Measurements from ENCODE around the gene ARMC3. TPM values are rescaled to one million over a fixed set of nuclear protein-coding genes. Genes with fewer than 3 reads are reported as not detected.

ARMC3 gene
- total and polyA plus RNA-seq, 7 donors, result not detected

DNA sequence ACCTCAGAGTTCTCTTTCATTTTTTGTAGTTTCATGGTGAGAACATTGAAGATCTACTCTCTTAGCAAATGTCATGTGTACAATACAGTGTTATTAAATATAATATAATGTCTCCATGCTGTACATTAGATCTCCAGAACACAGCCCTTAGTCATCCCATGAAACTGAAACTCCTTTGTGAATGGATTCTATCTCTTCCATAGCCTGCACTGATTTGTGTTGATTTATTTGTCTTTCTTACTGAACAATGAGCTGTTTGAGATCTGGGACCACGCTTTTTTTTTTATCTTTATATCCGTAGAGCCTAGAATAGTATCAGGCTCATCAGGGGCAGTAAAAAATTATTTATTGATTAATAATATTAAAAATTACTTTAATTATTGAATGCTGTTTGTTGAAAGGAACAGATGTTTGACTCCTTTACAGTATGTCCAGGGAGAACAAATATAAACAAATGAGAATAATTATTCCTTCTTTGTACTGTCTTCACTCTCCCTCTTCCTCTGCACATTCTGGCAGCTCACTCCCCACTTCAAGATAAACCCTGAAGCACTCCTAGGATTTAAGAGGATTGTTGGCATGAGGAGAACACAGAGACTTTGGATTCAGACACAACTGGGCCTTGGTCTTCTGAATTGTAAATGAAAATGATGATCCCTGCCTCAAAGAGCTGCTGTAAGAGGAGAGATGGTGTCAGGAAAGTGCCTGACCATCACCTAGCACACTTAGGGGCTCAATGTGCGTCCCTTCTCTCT, 85.9 kb downstream of the ARMC3 start:
- no peaks in the 10 kb centered on the region for H3K36me3 ChIP-seq
- intact Hi-C loops (cut with DNase I), result no loop called here
- no peaks in the 10 kb centered on the region for H3K4me1 ChIP-seq
- no peak overlapping the region for H3K4me3 ChIP-seq
- no peak for DNase-seq
- no peak overlapping the region for H3K27ac ChIP-seq
- 61 to 76% methylated on average over 3 of the region's 3 CpGs for WGBS, 2 donors
- H3K27me3 ChIP-seq, result no peaks in the 10 kb centered on the region
- no peaks in the 10 kb centered on the region for H3K9me3 ChIP-seq
- TF ChIP-seq, protein P1, sequence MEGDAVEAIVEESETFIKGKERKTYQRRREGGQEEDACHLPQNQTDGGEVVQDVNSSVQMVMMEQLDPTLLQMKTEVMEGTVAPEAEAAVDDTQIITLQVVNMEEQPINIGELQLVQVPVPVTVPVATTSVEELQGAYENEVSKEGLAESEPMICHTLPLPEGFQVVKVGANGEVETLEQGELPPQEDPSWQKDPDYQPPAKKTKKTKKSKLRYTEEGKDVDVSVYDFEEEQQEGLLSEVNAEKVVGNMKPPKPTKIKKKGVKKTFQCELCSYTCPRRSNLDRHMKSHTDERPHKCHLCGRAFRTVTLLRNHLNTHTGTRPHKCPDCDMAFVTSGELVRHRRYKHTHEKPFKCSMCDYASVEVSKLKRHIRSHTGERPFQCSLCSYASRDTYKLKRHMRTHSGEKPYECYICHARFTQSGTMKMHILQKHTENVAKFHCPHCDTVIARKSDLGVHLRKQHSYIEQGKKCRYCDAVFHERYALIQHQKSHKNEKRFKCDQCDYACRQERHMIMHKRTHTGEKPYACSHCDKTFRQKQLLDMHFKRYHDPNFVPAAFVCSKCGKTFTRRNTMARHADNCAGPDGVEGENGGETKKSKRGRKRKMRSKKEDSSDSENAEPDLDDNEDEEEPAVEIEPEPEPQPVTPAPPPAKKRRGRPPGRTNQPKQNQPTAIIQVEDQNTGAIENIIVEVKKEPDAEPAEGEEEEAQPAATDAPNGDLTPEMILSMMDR (IDR thresholded peaks at IDR 0.05), result no peak
- TF ChIP-seq EP300 (IDR thresholded peaks at IDR 0.05) (no peak), POLR2A (IDR thresholded peaks at IDR 0.05) (no peak), POLR2AphosphoS5 (IDR thresholded peaks at IDR 0.05) (no peak)

DNA sequence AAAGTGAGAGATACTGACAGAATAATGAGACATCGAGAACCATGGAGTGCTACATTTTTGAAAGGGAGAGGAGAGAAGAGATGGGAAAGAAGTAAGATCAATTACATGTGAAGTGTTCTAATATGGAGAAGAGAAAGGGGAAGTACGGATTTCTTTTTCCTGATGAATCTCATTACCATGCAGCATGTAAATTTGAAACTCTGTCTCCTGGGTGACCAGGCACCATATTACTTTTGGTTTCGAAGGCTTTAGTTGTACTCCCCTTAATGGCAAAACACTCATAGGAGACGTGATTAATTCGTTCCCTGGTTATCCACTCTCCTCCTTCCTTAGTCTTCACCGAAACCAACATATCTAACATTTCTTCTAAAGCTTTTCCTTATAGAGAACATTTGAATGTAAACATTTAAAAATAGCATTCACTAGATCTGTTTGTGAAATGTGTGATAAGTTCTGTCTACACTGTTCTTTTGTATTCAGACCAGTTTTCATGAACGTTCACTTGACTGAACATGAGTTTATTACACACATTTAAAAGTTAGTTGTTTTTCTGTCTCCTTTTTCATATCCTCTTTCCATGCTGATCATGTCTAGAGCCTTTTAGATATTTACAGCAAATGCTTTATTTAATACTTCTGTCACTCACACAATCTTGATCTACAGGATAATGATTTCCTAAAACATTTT, 87.3 kb downstream of the ARMC3 start:
- Histone ChIP-seq H3K9me3 (no peaks in the 10 kb centered on the region), H3K27ac (no peak overlapping the region), H3K27me3 (no peaks in the 10 kb centered on the region), H3K36me3 (no peaks in the 10 kb centered on the region), H3K4me1 (no peaks in the 10 kb centered on the region), H3K4me3 (no peak overlapping the region)
- TF ChIP-seq, protein P1 (IDR thresholded peaks at IDR 0.05), result no peak
- no peak for TF ChIP-seq POLR2A (IDR thresholded peaks at IDR 0.05)
- no peak for TF ChIP-seq POLR2AphosphoS5 (IDR thresholded peaks at IDR 0.05)
- no peak for TF ChIP-seq EP300 (IDR thresholded peaks at IDR 0.05)
- no peak for DNase-seq
- WGBS, 2 donors, result 81 to 85% methylated on average over 7 of the region's 7 CpGs
- intact Hi-C loops (cut with DNase I), result no loop called here

DNA sequence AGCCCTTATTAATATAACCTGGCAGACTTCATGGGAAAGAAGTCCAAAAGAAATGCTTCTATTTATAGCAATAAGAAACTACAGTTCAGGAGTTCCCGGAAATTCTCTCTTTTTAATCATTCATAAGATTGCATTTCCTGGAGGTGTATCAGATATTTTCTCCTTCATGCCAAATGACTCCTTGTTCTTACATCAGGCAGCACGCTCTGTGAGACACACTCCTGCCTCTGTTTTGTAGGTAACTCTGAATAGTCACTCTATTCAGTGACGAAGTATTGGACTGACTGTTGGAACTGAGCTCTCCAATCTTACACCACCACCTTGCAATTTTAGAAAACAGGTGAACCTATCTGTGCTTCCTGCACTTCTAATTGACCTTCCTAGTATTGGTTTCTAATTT, 88.8 kb downstream of the ARMC3 start:
- no peak overlapping the region for H3K4me3 ChIP-seq
- H3K36me3 ChIP-seq, result no peaks in the 10 kb centered on the region
- intact Hi-C loops (cut with DNase I), result no loop called here
- no peak for TF ChIP-seq EP300 (IDR thresholded peaks at IDR 0.05)
- TF ChIP-seq, protein P1 (IDR thresholded peaks at IDR 0.05), result no peak
- TF ChIP-seq POLR2A (IDR thresholded peaks at IDR 0.05), result no peak
- TF ChIP-seq POLR2AphosphoS5 (IDR thresholded peaks at IDR 0.05), result no peak
- DNase-seq, result no peak
- no peaks in the 10 kb centered on the region for H3K4me1 ChIP-seq
- WGBS, 2 donors, result 77 to 82% methylated on average over 3 of the region's 3 CpGs
- H3K27me3 ChIP-seq, result no peaks in the 10 kb centered on the region
- H3K9me3 ChIP-seq, result no peaks in the 10 kb centered on the region
- H3K27ac ChIP-seq, result no peak overlapping the region

DNA sequence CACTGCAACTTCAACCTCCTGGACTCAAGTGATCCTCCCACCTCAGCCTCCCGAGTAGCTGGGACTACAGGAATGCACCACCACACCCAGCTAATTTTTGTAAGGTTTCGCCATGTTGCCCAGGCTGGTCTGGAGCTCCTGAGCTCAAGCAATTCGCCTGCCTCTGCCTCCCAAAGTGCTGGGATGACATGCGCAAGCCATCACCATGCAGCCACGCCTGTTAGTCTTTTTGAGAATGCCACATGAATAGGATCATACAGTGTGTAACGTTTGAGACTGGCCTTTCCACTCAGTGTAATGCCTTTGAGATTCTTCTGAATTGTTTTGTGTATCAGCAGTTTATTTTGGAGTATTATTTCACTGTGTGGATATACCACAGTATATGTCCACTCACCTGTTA, 91.8 kb downstream of the ARMC3 start:
- intact Hi-C loops (cut with DNase I), result no loop called here
- DNase-seq, result no peak
- H3K9me3 ChIP-seq, result no peaks in the 10 kb centered on the region
- no peak overlapping the region for H3K27ac ChIP-seq
- TF ChIP-seq EP300 (IDR thresholded peaks at IDR 0.05), result no peak
- no peak for TF ChIP-seq POLR2AphosphoS5 (IDR thresholded peaks at IDR 0.05)
- TF ChIP-seq, protein P1 (IDR thresholded peaks at IDR 0.05), result no peak
- TF ChIP-seq POLR2A (IDR thresholded peaks at IDR 0.05), result no peak
- H3K36me3 ChIP-seq, result no peaks in the 10 kb centered on the region
- H3K4me1 ChIP-seq, result no peaks in the 10 kb centered on the region
- no peak overlapping the region for H3K4me3 ChIP-seq
- no peaks in the 10 kb centered on the region for H3K27me3 ChIP-seq
- 71 to 83% methylated on average over 6 of the region's 6 CpGs for WGBS, 2 donors
